IMR-90 (cell line): ENCODE results near the gene DMXL2. TPM values are rescaled to one million over a fixed set of nuclear protein-coding genes. Genes with fewer than 3 reads are reported as not detected.
A peak's percentile ranks its signal among the peaks of the same experiment; 100 is the strongest.

Experiments used
- ATAC-seq: fragments of 200-7000 bp; cut with Tn5 transposase; 2 replicates; pipeline ENCODE4 v1.9.1; 2020; ENCODE audit warnings: low read depth, mild to moderate bottlenecking, moderate library complexity
- BruUV-seq: library from RNA; stranded (reverse); fragments of 400-500 nt; replicated peaks from 2 replicates; lab custom pipeline; 2021; lab: Mats Ljungman, UMichigan
- CTCF ChIA-PET: fragments of 300-600 bp; formaldehyde crosslinking; extraction: SDS; loops from one replicate; lab custom pipeline; 2021; ENCODE audit warnings: antibody characterized with exemption; lab: Yijun Ruan, JAX
- POLR2A ChIA-PET: fragments of 300-600 bp; sonication (Branson Sonifier 250); formaldehyde crosslinking; loops from one replicate; lab custom pipeline; 2022; ENCODE audit warnings: antibody characterized with exemption; ENCODE audit not compliant: unreplicated experiment; lab: Charles Lee
- DNase-seq: peaks from one replicate; pipeline ENCODE4 v3.0.0; 2013
- H2AFZ ChIP-seq: replicated peaks from 2 replicates; pipeline ENCODE3; 2013; ENCODE audit warnings: low read length, mild to moderate bottlenecking; ENCODE audit not compliant: poor library complexity
- H2AK5ac ChIP-seq: 2 replicates; pipeline ENCODE4 v1.6.1; 2013; ENCODE audit warnings: low read depth, low read length, inconsistent platforms
- H2AK9ac ChIP-seq: replicated peaks from 2 replicates; pipeline ENCODE3; 2013; ENCODE audit warnings: mild to moderate bottlenecking, low read depth, low read length, moderate library complexity; ENCODE audit not compliant: poor library complexity
- H2BK120ac ChIP-seq: 2 replicates; pipeline ENCODE4 v1.6.1; 2013; ENCODE audit warnings: low read depth, low read length, inconsistent platforms
- H2BK15ac ChIP-seq: 3 replicates; pipeline ENCODE4 v1.6.1; 2013; ENCODE audit warnings: low read depth, low read length, inconsistent platforms
- H2BK20ac ChIP-seq: 2 replicates; pipeline ENCODE4 v1.6.1; 2013; ENCODE audit warnings: low read depth, mild to moderate bottlenecking, inconsistent platforms, low read length, moderate library complexity
- H2BK5ac ChIP-seq: 2 replicates; pipeline ENCODE4 v1.6.1; 2013; ENCODE audit warnings: mild to moderate bottlenecking, low read depth, low read length, inconsistent platforms; ENCODE audit not compliant: poor library complexity, severe bottlenecking
- H3K14ac ChIP-seq: replicated peaks from 2 replicates; pipeline ENCODE4 v1.6.1; 2013; ENCODE audit warnings: low read depth, low read length, inconsistent platforms
- H3K18ac ChIP-seq: 2 replicates; pipeline ENCODE4 v1.6.1; 2013; ENCODE audit warnings: low read depth, low read length, control low read depth
- H3K23ac ChIP-seq: 2 replicates; pipeline ENCODE4 v1.6.1; 2013; ENCODE audit warnings: low read depth, low read length, inconsistent platforms
- H3K27ac ChIP-seq: 2 replicates; pipeline ENCODE4 v1.5.1; 2013; ENCODE audit warnings: mild to moderate bottlenecking, control low read depth, low read length; ENCODE audit not compliant: insufficient read depth
- H3K27me3 ChIP-seq: 2 replicates; pipeline ENCODE4 v1.6.1; 2013; ENCODE audit warnings: low read length; ENCODE audit not compliant: control insufficient read depth, insufficient read depth
- H3K36me3 ChIP-seq: 2 replicates; pipeline ENCODE4 v1.6.1; 2013; ENCODE audit warnings: low read length, mixed read lengths; ENCODE audit not compliant: control insufficient read depth, insufficient read depth
- H3K4ac ChIP-seq: 2 replicates; pipeline ENCODE4 v1.6.1; 2013; ENCODE audit warnings: low read depth, low read length, inconsistent platforms
- H3K4me1 ChIP-seq: 2 replicates; pipeline ENCODE4 v1.6.1; 2013; ENCODE audit warnings: low read length, mixed read lengths; ENCODE audit not compliant: control insufficient read depth, insufficient read depth
- H3K4me2 ChIP-seq: 2 replicates; pipeline ENCODE4 v1.6.1; 2013; ENCODE audit warnings: low read depth, mild to moderate bottlenecking, control low read depth, low read length, moderate library complexity
- H3K4me3 ChIP-seq: 2 replicates; pipeline ENCODE4 v1.5.1; 2013; ENCODE audit warnings: low read depth, mild to moderate bottlenecking, control low read depth, low read length, moderate library complexity; ENCODE audit not compliant: insufficient read depth
- H3K56ac ChIP-seq: 2 replicates; pipeline ENCODE4 v1.6.1; 2013; ENCODE audit warnings: low read length, inconsistent platforms; ENCODE audit not compliant: insufficient read depth; ENCODE audit errors: extremely low read depth
- H3K79me1 ChIP-seq, 2 experiments: 2 replicates each; pipeline ENCODE4 v1.6.1; 2013; ENCODE audit warnings: low read length in 2 of 2, inconsistent platforms in 1 of 2, low read depth in 1 of 2
- H3K9ac ChIP-seq: 2 replicates; pipeline ENCODE4 v1.6.1; 2013; ENCODE audit warnings: low read depth, low read length, control low read depth
- H3K9me1 ChIP-seq: 2 replicates; pipeline ENCODE4 v1.6.1; 2013; ENCODE audit warnings: low read length, inconsistent platforms; ENCODE audit not compliant: insufficient read depth
- H3K9me3 ChIP-seq: 2 replicates; pipeline ENCODE4 v1.6.1; 2013; ENCODE audit warnings: low read length; ENCODE audit not compliant: control insufficient read depth, insufficient read depth
- H4K20me1 ChIP-seq: 2 replicates; pipeline ENCODE4 v1.6.1; 2013; ENCODE audit warnings: low read length, inconsistent platforms; ENCODE audit not compliant: insufficient read depth
- H4K5ac ChIP-seq: 2 replicates; pipeline ENCODE4 v1.6.1; 2013; ENCODE audit warnings: mild to moderate bottlenecking, low read depth, low read length, control low read depth
- H4K8ac ChIP-seq, 2 experiments: 2 replicates each; pipeline ENCODE4 v1.6.1; 2013; ENCODE audit warnings: low read depth in 2 of 2, low read length in 2 of 2, control low read depth in 1 of 2, inconsistent platforms in 1 of 2
- H4K91ac ChIP-seq: 2 replicates; pipeline ENCODE4 v1.6.1; 2013; ENCODE audit warnings: low read depth, low read length, inconsistent platforms; ENCODE audit not compliant: insufficient read depth
- CEBPB ChIP-seq: IDR thresholded peaks from 2 replicates; pipeline ENCODE4 v1.6.1; 2012; ENCODE audit warnings: low read depth, low read length, improper control_type of control experiment
- CHD1 ChIP-seq: IDR thresholded peaks from 2 replicates; pipeline ENCODE4 v1.6.1; 2012; ENCODE audit warnings: low read depth, low read length, improper control_type of control experiment
- CTCF ChIP-seq: conservative IDR thresholded peaks from 2 replicates; pipeline ENCODE4 v1.5.1; 2012; ENCODE audit warnings: mild to moderate bottlenecking, low read depth, low read length, improper control_type of control experiment
- MAFK ChIP-seq: IDR thresholded peaks from 2 replicates; pipeline ENCODE4 v1.6.1; 2012; ENCODE audit warnings: low read depth, low read length, improper control_type of control experiment
- MAZ ChIP-seq: IDR thresholded peaks from 2 replicates; pipeline ENCODE4 v1.6.1; 2012; ENCODE audit warnings: low read depth, mild to moderate bottlenecking, low read length, improper control_type of control experiment, moderate library complexity, borderline replicate concordance
- WGBS, 2 experiments: methylation state at CpG; one replicate each; pipeline versions ENCODE4 v1.1.5 to v1.1.7; 2013; ENCODE audit warnings: missing lambda C conversion rate in 2 of 2; ENCODE audit not compliant: insufficient read length in 1 of 2; ENCODE audit errors: extremely low coverage in 2 of 2; 5-methylcytosine and 5-hydroxymethylcytosine counted together
- dilution Hi-C: fragments of 300-500 bp; cut with HindIII; formaldehyde crosslinking; loops from one replicate; pipeline ENCODE4 v1.14.3; 2018; ENCODE audit warnings: low sequenced_read_pairs; ENCODE audit not compliant: unreplicated experiment
- in situ Hi-C: fragments of 300-500 bp; cut with MboI; formaldehyde crosslinking; loops from 3 replicates; pipeline ENCODE4 v1.14.3; 2019; ENCODE audit warnings: low sequenced_read_pairs, inconsistent platforms, mixed read lengths
- intact Hi-C: fragments of 100-400 bp; cut with micrococcal nuclease; formaldehyde crosslinking; loops from 2 replicates; pipeline ENCODE4 v1.10.0; 2022
- polyA plus RNA-seq, 3 experiments: library from polyadenylated mRNA; depleted of rRNA; stranded (reverse); fragments of >200 nt; gene quantifications; 2 replicates each; pipeline ENCODE4 v1.2.3, GENCODE V29; 2012; ENCODE audit warnings: low replicate concordance in 1 of 3
- total RNA-seq: library from RNA; depleted of rRNA; stranded (reverse); fragments of >200 nt; gene quantifications from 2 replicates; pipeline ENCODE4 v1.2.3, GENCODE V29; 2012

The DMXL2 gene
- total and polyA plus RNA-seq, 2 of the 4 experiments (the other 2 are of a cell fraction), result 9.7 to 21.9 TPM

GRCh38 chr15:51493892-51494291 is 128.7 kb downstream of the DMXL2 start:
- Histone ChIP-seq H3K23ac (no peak overlapping the region), H3K27ac (peak overlapping the region; percentile 56; the same call in 1 of the 2 replicates), H4K8ac (peak overlapping the region in 1 of 2 experiments; percentile 37; a peak in 2 of 4 replicates), H3K4me2 (peak overlapping the region; percentile 40; the same call in 1 of the 2 replicates), H3K9me3 (no peaks in the 10 kb centered on the region; the same call in 1 of the 2 replicates), H2AFZ (no peak overlapping the region), H3K9ac (no peak overlapping the region), H3K36me3 (peaks cover 2% of the 10 kb centered on the region; the same call in 1 of the 2 replicates), H3K79me1 (no peaks in the 10 kb centered on the region), H3K56ac (peak overlapping the region; percentile 25), H4K20me1 (no peaks in the 10 kb centered on the region), H2AK9ac (no peak overlapping the region), H2BK5ac (peak overlapping the region; percentile 85), H3K4me1 (peaks cover 8% of the 10 kb centered on the region), H3K18ac (peak overlapping the region; percentile 55; the same call in 1 of the 2 replicates), H3K27me3 (no peaks in the 10 kb centered on the region), H2BK120ac (peak overlapping the region; percentile 94; the same call in 1 of the 2 replicates), H3K4me3 (no peak overlapping the region), H4K5ac (no peak overlapping the region), H3K14ac (no peak overlapping the region), H2BK15ac (no peak overlapping the region), H2BK20ac (no peak overlapping the region; the same call in 1 of the 2 replicates), H2AK5ac (no peak overlapping the region), H3K4ac (no peak overlapping the region), H3K9me1 (peaks cover 2% of the 10 kb centered on the region; the same call in 1 of the 2 replicates), H4K91ac (no peak overlapping the region)
- POLR2A ChIA-PET, result no interaction called here
- dilution Hi-C loops (no loop called here), in situ Hi-C loops (no loop called here), intact Hi-C loops (loop anchor here (1.0 to 10.0 kb wide), 2 partner anchors 18 to 259 kb away; no protein-coding TSS in a partner anchor)
- DNase-seq (peak; percentile 73), ATAC-seq (peak; percentile 67)
- CTCF ChIA-PET, result no interaction called here
- TF ChIP-seq CHD1 (no peak), MAZ (no peak), CTCF (no peak), CEBPB (0 out of 2 replicates have a peak, but pooled peaks have one; percentile 25), MAFK (no peak)
- BruUV-seq, result no TSS peak
- no CpG with 5 or more reads among the region's 2 CpGs for WGBS, 2 experiments
